ENCODE data around the gene ATP2B3. TPM values are rescaled to one million over a fixed set of nuclear protein-coding genes. Genes with fewer than 3 reads are reported as not detected.

ATP2B3 gene
- not detected in 2 replicates for total RNA-seq

GRCh38 chrX:153517423-153517822, at the start of gene ATP2B3:
Gene ATP2B3 (plus strand): TSS chrX:153517642. CDS start chrX:153536248, 18,606 bp downstream.

GRCh38 chrX:153470411-153471363, 46.8 kb upstream of the ATP2B3 start, which contains the start of gene HAUS7:
Gene HAUS7 (minus strand): TSS chrX:153470576. CDS start chrX:153470557, 19 bp downstream.

GRCh38 chrX:153494541-153495361, 22.7 kb upstream of the ATP2B3 start, which contains the start of gene BGN:
Gene BGN (plus strand): TSS chrX:153494980. CDS start chrX:153504632, 9,652 bp downstream.

GRCh38 chrX:153598541-153599191, 81.2 kb downstream of the ATP2B3 start, which contains the start of gene CCNQ:
Gene CCNQ (minus strand): TSS chrX:153599139. CDS start chrX:153599073, 66 bp downstream.

Other genes starting within 250 kb of the ATP2B3 start
- not detected in 2 replicates for gene PNMA6F, start 195.9 kb upstream of the ATP2B3 start, total RNA-seq
- gene ZNF275, start 183.5 kb upstream of the ATP2B3 start, total RNA-seq, result 10.5 and 12.5 TPM in 2 replicates
- gene PNMA6E, start 116.3 kb upstream of the ATP2B3 start, total RNA-seq, result not detected in 2 replicates
- 0.81 and 1.4 TPM in 2 replicates for gene ZFP92, start 106.2 kb upstream of the ATP2B3 start, total RNA-seq
- gene TREX2, start 71.6 kb upstream of the ATP2B3 start, total RNA-seq, result 0.90 TPM in 1 of 2 replicates, not detected in the other
- gene HAUS7, start 47.1 kb upstream of the ATP2B3 start, total RNA-seq, result 26.2 and 27.1 TPM in 2 replicates
- gene BGN, start 22.7 kb upstream of the ATP2B3 start, total RNA-seq, result 186 and 203 TPM in 2 replicates
- 33.8 and 36.5 TPM in 2 replicates for gene CCNQ, start 81.5 kb downstream of the ATP2B3 start, total RNA-seq
- 0.90 TPM in 1 of 2 replicates, not detected in the other for gene DUSP9, start 129.6 kb downstream of the ATP2B3 start, total RNA-seq
- gene PNCK, start 156.2 kb downstream of the ATP2B3 start, total RNA-seq, result 0.49 and 0.90 TPM in 2 replicates
- gene SLC6A8, start 170.3 kb downstream of the ATP2B3 start, total RNA-seq, result 48.6 and 52.0 TPM in 2 replicates
- gene BCAP31, start 206.7 kb downstream of the ATP2B3 start, total RNA-seq, result 170 and 172 TPM in 2 replicates
- gene ABCD1, start 207.2 kb downstream of the ATP2B3 start, total RNA-seq, result 17.5 and 24.9 TPM in 2 replicates
- gene PLXNB3, start 246.6 kb downstream of the ATP2B3 start, total RNA-seq, result 1.3 and 6.0 TPM in 2 replicates